ENCODE measurements around the gene ANK3.

ANK3 gene

GRCh38 chr10:60239228-60239627 lies 150.4 kb downstream of the ANK3 start:
- no peak for TF ChIP-seq CTCF (conservative IDR thresholded peaks at IDR 0.05; ENCODE audit: low read depth, low read length)
- H3K4me3 ChIP-seq (ENCODE audit: low read length): no peak overlapping the region
- no peak for DNase-seq (ENCODE audit: low read depth)

- TF ChIP-seq CTCF (conservative IDR thresholded peaks at IDR 0.05; ENCODE audit: low read depth, low read length): no peak
- no peak overlapping the region for H3K4me3 ChIP-seq (ENCODE audit: low read length)
- DNase-seq (ENCODE audit: low read depth): no peak
Observed at GRCh38 chr10:60238759-60239100, 150.9 kb downstream of the ANK3 start.

DNA sequence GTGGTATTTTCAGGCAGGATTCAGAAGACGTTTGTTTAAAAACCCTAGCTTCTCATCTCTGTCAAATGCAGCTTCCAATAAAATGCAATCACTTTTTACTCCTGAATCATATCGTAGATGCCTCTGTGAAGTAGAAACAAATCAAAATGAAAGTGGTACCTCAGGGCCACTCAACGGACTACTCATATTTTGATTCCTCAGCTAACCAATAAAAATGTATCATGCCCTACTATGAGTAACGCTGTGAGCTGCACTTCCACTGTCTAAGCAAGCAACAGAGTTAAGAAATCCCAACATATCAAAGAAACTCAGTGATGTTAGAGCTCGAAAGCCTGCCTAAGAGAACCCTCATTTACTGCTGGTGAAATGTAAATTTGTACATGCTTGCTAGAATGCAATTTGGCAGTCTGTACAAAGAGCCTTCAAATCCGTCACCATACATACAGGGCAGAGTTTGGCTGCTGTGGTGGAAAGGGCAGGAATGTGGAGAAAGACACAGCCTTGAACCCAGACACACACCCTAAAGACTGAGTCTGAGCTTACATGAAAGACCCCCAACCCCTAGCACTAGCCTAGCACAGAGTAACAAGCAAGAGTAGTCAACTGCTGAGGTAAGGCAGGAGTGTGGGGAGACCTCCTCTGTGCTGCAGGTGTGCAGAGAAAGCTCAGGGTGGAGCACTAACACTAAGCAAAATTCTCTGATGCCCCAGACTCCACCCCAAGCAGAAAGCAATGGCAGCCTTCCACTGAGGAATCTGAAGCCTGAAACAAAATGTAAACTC lies 151.5 kb downstream of the ANK3 start:
- DNase-seq (ENCODE audit: low read depth): no peak
- peak; percentile 59 for TF ChIP-seq CTCF (conservative IDR thresholded peaks at IDR 0.05; ENCODE audit: low read depth, low read length)
- no peak overlapping the region for H3K4me3 ChIP-seq (ENCODE audit: low read length)

DNA sequence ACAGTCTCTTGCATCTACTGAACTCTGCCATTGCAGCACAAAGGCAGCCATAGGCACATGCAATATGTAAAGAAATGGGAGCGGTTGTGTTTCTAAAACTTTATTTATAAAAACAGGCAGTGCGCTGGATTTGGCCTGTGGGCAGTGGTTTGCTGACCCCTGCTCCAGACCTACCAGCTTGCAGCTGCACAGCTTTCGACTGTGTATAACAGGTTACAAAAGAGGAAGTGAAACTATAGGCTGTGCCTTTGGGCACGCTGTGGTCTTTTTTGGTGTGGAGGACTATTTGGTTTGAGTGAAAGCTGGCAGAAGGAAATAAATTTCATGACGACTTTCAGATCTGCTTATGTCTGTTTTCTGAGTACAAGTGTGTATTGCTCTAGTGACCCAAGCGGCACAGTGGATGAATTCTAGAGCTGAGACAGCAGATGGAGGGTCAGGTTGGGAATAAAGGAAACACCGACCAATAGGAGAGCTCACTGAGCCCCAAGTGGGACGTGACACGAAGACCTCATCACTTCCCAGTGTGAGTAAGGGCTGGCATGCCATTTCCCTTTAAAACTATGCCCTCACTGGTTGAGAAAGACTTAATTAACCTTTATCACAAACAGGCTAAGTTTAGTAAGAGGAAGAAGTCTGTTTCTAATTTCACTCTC lies 152.7 kb downstream of the ANK3 start:
- no peak overlapping the region for H3K4me3 ChIP-seq (ENCODE audit: low read length)
- TF ChIP-seq CTCF (conservative IDR thresholded peaks at IDR 0.05; ENCODE audit: low read depth, low read length): no peak
- DNase-seq (ENCODE audit: low read depth): no peak

DNA sequence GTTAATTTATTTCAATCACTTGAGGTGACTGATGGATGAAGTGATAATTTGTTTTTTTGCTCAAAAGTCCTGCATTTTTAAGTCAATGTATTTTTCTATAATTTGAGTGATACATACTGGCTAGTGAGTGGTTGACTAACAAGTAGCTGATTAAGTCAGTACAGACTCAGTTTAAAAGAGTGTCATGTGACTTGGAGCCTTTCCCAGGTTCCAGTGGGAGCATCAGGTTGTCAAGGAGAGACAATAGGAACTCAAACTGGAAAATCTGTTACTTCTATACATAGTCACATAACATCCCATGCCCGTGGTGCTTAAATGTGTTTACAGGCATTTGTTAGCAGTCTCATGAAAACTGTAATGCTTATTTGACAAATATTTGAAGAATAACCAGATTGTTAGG lies 154.7 kb downstream of the ANK3 start:
- no peak for TF ChIP-seq CTCF (conservative IDR thresholded peaks at IDR 0.05; ENCODE audit: low read depth, low read length)
- DNase-seq (ENCODE audit: low read depth): no peak
- H3K4me3 ChIP-seq (ENCODE audit: low read length): no peak overlapping the region

DNA sequence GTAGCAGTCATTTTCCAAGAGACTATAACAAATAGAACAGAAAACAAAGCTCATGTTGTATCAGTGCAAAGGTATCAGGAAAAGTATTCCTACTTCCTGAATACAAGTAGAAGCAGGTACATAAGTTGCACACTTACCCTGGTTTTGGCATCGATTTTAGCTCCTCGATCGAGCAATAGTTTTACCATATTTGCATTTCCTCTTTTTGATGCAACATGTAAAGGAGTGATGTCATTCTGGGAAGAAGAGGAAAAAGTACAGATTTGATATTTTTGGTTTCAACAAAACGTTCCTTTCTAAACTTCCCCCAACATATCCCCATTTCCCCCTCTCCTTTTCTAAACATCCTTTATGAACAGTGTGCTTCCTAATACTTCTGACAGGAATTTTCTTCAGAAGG lies 155.1 kb downstream of the ANK3 start:
- no peak overlapping the region for H3K4me3 ChIP-seq (ENCODE audit: low read length)
- no peak for DNase-seq (ENCODE audit: low read depth)
- TF ChIP-seq CTCF (conservative IDR thresholded peaks at IDR 0.05; ENCODE audit: low read depth, low read length): no peak

DNA sequence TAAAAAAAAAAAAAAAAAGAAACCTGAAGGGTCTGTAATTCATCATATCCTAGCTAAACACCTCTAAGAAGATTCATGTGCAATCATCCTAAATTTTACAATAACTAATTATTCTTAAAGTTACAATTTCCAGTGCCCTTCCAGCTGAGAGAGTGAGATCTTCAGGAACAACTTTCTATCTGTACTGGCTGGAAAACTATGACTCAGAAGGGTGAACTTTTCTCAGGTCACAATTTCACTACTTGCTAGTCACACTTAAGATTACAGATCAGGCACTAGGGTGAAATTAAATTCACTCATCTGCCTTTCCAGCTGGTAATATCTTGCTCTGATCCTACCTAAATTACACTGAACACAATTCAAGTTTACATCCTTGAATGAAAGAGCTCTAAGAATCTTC lies 158.8 kb downstream of the ANK3 start:
- no peak for DNase-seq (ENCODE audit: low read depth)
- H3K4me3 ChIP-seq (ENCODE audit: low read length): no peak overlapping the region
- TF ChIP-seq CTCF (conservative IDR thresholded peaks at IDR 0.05; ENCODE audit: low read depth, low read length): no peak
